EH (cell line): ENCODE measurements around the gene KLF6.
A peak's percentile ranks its signal among the peaks of the same experiment; 100 is the strongest.
"Not testable (repeated sequence)": the region's sequence is repeated elsewhere in the genome, so short reads cannot be mapped to it uniquely, and the experiment has no call there.

Experiments
- DNase-seq: peaks from one replicate; pipeline ENCODE4 v3.0.0-alpha.2; 2015; ENCODE audit warnings: low read depth

The KLF6 gene

DNA sequence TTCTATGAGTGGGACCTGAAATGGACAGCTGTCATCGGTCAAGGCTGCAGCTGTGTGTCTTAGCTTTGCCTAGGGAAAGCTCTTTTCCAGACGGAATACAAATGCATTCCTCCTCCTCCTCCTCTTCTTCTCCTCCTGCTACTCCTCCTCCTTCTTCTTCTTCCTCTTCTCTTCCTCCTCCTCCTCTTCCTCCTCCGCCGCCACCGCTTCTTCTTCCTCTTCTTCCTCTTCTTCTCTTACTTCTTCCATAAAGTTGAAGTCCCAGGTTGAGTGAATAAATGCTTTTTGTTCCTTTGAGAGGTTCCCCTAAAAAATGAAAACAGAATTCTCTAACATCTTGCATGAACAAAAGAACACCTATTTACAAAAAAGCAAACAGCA is 28.7 kb downstream of the KLF6 start:
- DNase-seq: no peak

- DNase-seq: peak; percentile 80
Measured at GRCh38 chr10:3755440-3756359, 29.3 kb downstream of the KLF6 start.

DNA sequence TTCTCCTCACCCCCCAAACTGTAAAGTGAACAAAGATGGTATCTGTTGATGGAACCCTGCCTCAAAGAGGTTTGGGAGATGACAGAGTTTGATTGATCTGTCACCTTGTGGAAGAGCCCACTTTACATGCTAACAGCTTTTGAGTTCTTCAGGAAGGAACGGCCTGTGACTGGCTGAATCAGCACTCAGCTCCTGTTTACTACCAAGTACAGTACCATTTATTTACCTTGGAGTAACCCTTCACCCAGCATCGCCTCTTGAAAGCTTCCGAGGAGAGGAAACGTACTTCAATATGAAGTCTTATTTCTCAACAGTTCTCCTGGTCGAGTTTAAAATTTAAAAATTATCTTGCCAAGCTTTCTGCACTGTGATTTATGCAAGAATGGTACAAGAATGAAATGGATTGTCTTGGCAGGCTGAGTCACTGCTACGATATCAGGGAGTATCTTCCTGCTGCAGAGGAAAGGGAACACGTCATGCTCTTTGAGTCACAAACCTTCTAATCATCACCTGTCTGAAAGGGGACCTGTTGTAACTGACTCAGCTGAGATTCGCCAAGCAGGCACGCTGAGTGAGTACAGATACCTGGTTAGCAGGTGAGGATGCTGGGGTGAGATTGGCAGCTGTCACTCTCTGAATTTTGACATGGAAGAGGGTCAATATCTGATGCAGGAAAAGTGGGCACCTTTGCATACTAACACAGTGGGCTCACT is 30.1 kb downstream of the KLF6 start:
- DNase-seq: peak; percentile 87

DNA sequence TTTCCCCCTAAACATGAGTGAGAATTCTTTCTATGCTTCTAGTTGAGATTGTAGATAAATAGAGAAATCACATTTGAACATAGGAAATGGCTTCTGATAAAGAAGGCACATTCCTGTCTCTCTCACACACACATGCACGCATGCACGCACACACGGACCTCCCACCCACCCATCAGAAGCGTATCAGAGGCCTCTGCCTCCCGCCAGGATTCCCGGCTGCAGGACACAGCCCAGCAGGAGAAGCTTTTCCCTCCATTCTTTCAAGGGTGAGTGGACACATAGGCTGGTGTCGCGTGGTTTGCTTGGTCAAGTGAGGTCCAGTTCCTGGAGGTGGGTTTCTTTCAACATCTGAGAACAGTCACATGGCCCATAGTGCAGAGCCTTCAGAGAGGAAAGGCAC is 34.2 kb downstream of the KLF6 start:
- DNase-seq: no peak

DNA sequence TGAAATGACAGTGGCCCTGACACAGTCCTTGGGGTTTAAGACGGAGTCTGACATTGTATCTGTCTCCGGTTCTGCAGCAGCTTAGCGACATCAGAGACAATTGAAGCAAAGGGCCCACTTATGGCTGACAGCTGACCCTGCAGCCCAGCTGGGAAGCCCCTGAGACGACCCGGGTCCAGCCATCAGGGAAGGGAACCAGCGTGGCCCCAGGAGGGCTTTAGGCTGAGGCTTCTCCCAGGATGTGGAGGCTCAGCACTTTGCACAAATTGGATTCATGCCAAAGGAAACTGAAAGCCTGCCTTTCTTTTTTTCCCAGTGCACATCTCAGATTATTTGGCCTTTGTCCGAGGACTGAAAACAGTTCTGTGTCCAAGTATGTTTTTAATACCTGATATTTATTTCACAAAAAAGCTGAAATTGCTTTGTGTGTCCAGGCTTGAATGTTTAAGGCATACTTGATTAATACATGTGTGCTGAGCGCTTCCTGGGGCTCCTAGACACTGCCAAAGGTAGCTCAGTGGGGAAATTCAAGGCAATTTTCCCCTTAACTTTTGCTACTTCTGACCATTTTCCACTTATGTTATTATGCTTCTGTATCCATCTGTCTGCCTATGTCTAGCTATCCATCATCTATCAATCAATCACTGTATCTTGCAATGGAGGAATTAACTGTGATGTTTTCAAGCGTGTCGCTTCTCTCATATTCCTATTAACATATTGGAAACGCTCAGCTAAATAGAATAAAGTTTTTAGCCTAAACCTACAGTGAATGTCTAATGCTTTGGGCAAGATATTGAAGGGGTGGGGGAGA is 34.8 kb downstream of the KLF6 start:
- peak; percentile 65 for DNase-seq

DNA sequence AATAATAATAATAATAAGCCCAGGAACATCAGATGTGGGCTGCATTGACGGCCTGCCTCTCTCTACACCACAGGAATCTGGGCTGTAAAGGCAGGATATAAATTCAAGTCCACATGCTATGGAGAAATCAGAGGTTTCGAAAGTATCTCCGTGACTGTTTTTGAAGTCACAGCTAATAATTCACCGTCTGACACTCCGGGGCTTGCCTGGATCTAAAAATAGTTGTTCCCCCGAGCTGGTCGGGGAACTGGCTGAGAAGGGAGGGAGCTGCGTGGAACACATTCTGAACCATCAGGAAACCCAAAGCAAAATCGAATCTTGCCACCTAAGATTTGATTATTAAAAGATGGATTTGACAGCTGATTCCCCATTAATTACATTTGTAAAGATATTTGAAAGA is 35.4 kb downstream of the KLF6 start:
- peak; percentile 92 for DNase-seq

DNA sequence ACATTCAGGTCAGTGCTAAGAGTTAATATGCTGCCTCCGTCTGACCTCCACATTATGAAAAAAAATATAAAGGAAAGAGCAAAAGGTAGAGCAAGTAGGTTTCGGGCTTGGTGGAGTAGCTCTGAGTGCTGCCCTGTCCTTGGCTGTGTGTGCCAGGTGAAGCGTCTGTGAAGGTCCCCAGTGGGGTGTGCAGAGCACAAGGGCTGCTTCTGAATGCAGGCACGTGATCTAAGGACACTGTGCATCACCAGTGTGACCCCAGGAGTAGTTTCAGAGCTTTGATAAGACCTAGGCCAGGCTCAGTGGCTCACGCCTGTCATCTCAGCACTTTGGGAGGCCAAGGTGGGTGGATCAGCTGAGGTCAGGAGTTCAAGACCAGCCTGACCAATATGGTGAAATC is 36.0 kb downstream of the KLF6 start:
- DNase-seq: no peak

- no peak for DNase-seq
Measured at GRCh38 chr10:3748484-3748883, 36.5 kb downstream of the KLF6 start.

- no peak for DNase-seq
Measured at GRCh38 chr10:3747984-3748383, 37.0 kb downstream of the KLF6 start.

DNA sequence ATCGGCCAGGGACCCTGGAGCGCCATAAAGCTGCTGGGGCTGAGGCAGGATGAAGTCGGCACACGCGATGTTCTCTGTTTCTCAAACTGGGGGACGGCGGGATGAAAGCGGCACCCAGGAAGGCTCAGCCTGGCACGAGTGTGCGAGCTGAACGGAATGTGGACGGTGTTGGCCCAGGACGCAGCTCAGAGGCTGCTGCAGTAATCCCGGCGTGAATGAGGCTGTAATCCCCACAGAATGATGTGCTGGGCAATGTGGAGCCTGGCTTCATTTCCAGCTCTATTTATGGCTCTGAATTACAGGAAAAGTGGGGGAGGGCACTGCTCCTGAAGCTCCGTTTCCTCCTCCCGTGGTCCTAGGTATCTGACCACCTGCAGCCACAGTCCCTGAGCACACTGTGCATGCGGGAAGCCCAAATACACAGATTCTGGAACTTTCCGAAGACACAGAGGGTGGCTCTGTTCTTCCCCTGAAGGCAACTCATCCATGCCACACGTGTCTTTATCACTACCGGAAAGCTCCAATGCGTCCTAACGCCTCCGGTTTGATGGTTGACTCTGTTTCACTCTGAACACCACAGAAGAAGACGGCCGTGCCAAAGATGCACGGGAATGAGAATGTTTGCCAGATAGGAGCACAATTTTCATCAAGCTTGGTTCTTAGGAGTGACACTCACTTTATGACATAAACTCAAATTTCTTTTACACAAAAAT is 37.6 kb downstream of the KLF6 start:
- no peak for DNase-seq

GRCh38 chr10:3746634-3747033 is 38.4 kb downstream of the KLF6 start:
- no peak for DNase-seq

DNA sequence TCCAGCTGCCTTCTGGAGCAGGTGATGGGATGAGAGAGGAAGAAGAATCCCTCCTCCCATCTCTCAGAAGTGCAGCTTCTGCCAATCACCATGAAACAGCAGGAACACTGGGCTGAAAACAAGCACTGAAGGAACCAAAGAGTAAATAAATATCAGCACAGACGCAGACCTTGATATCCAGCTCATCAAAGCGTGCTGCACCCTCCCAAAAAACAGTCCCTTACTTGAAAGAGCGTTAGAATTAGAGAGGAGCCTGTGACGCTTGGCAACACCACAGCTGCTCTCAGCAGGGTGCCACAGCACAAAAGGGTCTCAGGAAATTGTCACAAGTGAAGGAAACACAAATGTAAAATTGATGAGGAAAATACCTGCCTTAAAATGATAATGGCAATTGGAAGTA is 39.5 kb downstream of the KLF6 start:
- DNase-seq: no peak

- peak; percentile 14 for DNase-seq
Measured at GRCh38 chr10:3741688-3742461, 43.1 kb downstream of the KLF6 start.

DNA sequence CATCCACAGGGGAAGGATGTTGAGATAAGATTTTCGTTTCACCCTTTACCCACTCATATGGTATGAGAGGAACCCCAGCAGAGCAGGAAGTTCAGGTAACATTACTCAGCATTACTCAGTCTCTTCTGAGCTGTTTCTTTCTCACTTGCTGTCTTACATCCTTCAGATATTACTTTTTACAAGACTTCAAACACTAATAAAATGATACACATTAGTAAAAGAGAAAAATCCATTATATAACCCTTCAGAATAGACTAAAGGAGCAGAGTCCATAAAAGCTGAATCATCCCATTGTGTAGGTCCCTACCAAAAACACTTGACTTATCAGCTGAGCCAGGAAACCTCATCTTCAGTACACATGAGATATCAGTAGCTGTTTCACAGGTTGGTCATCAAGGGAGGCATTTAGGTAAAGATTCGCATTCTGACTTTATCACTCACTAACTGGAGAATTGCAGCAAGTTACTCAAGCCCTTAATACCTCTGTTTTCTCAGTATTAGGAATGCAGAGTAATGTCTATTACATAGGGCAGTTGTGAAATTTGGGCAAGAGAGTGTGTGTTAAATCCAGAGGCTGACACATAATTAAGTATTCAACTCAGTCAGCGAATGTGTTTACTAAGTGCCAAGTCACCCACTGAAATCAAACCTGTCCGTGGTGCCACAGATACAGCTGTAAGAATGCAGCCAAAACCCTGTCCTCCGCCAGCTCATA is 44.7 kb downstream of the KLF6 start:
- peak; percentile 45 for DNase-seq

GRCh38 chr10:3738855-3739350 is 46.1 kb downstream of the KLF6 start:
- DNase-seq: no peak

GRCh38 chr10:3737864-3738263 is 47.1 kb downstream of the KLF6 start:
- no peak for DNase-seq

DNA sequence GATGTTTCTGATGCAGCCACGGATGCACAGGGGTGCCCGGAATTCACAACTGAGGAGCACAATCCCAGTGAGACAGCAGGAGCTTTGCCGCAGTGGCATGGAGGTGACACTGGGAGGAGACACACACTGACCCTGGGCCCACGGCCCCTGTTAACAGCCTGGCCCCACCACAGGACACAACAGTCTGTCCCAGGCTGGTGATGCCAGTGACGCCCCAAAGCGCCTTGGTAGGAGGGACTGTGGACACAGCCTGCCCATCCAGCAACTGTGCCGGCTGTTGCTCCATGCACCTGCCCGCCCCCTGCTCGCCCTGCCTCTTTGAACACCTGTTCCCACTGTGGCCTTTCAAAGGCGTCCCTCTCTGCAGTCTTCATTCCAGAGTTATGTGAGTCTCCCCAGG is 49.8 kb downstream of the KLF6 start:
- no peak for DNase-seq

DNA sequence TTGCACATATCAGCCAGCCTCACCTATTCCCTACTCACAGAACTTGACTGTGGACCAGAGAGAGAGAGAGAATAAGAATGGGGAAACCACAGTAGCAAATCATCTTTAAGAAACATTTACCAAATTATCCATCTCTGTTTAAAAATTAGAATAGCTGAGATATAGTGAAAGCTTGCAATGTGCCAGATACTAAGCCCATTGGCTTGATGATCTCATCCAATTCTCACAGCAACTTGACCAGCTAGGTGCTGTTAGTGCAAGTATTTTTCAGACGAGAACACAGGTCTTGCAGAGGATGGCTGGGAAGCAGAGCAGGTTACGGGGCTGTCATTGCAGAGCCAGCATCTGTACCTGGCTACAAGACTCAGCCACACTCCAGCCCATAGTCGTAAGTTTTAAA is 50.9 kb downstream of the KLF6 start:
- DNase-seq: no peak

DNA sequence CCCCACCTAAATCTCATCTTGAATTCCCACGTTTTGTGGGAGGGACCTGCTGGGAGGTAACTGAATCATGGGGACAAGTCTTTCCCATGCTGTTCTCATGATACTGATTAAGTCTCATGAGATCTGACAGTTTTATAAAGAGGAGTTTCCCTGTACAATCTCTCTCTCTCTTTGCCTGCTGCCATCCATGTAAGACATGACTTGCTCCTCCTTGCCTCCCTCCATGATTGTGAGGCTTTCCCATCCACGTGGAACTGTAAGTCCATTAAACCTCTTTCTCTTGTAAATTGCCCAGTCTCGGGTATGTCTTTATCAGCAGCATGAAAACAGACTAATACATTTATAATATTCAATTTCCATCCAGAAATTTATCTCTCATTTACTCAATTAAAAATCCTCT is 52.8 kb downstream of the KLF6 start:
- DNase-seq: not testable (repeated sequence)

DNA sequence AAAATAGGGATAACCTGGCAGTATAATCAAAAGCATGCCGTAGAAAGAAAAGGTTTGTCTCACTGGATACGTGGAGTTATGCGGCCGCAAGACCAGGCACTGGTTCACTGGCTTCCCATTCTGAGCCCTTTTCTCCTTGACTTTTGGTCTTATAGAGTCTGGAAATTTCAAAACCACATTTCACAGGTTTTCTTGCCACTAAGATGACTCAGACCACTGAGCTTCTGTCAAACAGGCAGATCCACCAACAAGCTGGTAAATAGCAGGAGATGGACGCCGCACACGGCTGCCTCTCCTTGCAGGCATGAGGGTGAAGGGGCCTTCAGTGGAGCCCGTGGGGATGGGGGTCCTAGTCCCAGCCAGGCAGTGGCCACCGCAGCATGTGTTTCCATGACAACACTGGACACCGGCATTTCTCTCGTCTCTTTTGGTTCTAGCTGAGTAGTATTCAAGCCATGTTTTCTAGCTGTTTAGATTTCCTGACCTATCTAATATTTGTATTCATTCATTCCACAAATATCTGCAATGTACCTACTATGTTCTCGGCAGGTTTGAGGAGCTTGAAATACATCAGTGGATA is 55.5 kb downstream of the KLF6 start:
- DNase-seq: peak; percentile 29
